Colonic mucosa (tissue), 4 donors: ENCODE data around the gene AVP. TPM values are rescaled to one million over a fixed set of nuclear protein-coding genes. Genes with fewer than 3 reads are reported as not detected.
A peak's percentile ranks its signal among the peaks of the same experiment; 100 is the strongest.

Experiments
- DNase-seq: peaks from one replicate; pipeline ENCODE4 v3.0.0-alpha.2; 2020
- H3K27ac ChIP-seq: fragments of 200-600 bp; one replicate; pipeline ENCODE4 v1.8.0; 2021
- H3K27me3 ChIP-seq: fragments of 200-600 bp; one replicate; pipeline ENCODE4 v1.8.0; 2021
- H3K36me3 ChIP-seq: fragments of 200-600 bp; one replicate; pipeline ENCODE4 v1.8.0; 2021
- H3K4me1 ChIP-seq: fragments of 200-600 bp; one replicate; pipeline ENCODE4 v1.8.0; 2021; ENCODE audit warnings: mild to moderate bottlenecking
- H3K4me3 ChIP-seq: fragments of 200-600 bp; one replicate; pipeline ENCODE4 v1.8.0; 2021
- H3K9ac ChIP-seq, 2 donors: one replicate each; pipeline ENCODE4 v1.7.0; 2013; ENCODE audit warnings: control low read depth in 2 of 2, low read depth in 2 of 2, low read length in 2 of 2
- H3K9me3 ChIP-seq: fragments of 200-600 bp; one replicate; pipeline ENCODE4 v1.8.0; 2021
- intact Hi-C: fragments of 100-400 bp; cut with DNase I; formaldehyde crosslinking; loops from one replicate; pipeline ENCODE4 v1.14.1; 2022
- total RNA-seq, 2 donors: library from RNA; stranded (reverse); fragmentation: NEBNext Ultra II Directional in 1 of 2; extraction: Animal tissue kit (Norgen Biotek cat#: 25700) in 1 of 2; gene quantifications; one replicate each; pipeline ENCODE4 v1.2.1, GENCODE V29; 2021
- TF ChIP-seq, protein P1 (sequence below): fragments of 200-600 bp; IDR thresholded peaks from one replicate; pipeline ENCODE4 v1.8.0; 2022; ENCODE audit warnings: antibody characterized with exemption, mild to moderate bottlenecking
- donor health status: healthy.
- donor health status: DM: no; HTN: no; CAD: no.
- donor health status: DM: no; HTN: no; CAD: no.

AVP gene
- total RNA-seq, 2 donors from 2014 or later: not detected

GRCh38 chr20:3115190-3116107 lies 30.9 kb upstream of the AVP start:
- H3K4me1 ChIP-seq: no peaks in the 10 kb centered on the region
- TF ChIP-seq, protein P1, sequence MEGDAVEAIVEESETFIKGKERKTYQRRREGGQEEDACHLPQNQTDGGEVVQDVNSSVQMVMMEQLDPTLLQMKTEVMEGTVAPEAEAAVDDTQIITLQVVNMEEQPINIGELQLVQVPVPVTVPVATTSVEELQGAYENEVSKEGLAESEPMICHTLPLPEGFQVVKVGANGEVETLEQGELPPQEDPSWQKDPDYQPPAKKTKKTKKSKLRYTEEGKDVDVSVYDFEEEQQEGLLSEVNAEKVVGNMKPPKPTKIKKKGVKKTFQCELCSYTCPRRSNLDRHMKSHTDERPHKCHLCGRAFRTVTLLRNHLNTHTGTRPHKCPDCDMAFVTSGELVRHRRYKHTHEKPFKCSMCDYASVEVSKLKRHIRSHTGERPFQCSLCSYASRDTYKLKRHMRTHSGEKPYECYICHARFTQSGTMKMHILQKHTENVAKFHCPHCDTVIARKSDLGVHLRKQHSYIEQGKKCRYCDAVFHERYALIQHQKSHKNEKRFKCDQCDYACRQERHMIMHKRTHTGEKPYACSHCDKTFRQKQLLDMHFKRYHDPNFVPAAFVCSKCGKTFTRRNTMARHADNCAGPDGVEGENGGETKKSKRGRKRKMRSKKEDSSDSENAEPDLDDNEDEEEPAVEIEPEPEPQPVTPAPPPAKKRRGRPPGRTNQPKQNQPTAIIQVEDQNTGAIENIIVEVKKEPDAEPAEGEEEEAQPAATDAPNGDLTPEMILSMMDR: peak; percentile 83
- H3K9me3 ChIP-seq: no peaks in the 10 kb centered on the region
- H3K27me3 ChIP-seq: no peaks in the 10 kb centered on the region
- H3K36me3 ChIP-seq: no peaks in the 10 kb centered on the region
- H3K27ac ChIP-seq: no peak overlapping the region
- DNase-seq: no peak
- H3K9ac ChIP-seq: no peak overlapping the region
- H3K4me3 ChIP-seq: no peak overlapping the region
- intact Hi-C loops: loop anchor here (5.0 kb wide), 1 partner anchor 63 kb away; no protein-coding TSS in a partner anchor

DNA sequence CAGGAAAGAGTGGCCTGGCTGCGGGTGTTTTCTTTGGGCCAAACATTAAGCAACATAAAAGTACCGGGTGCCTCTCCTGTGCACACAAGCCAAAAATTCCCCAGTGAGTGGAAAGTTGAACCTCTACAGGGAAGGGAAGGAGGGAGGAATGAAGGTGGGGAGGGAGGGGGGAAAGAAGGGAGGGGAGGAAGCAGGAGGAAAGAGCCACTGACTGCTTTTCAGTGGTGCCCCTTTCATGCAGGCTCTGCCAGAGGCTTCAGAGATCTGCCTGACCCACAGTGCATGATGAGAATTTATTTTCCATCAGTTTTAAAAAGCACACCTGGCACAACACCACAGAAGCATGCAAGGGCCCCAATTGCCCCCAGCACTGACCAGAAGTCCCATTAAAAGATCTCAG lies 27.5 kb upstream of the AVP start:
- intact Hi-C loops: no loop called here
- Histone ChIP-seq H3K4me3 (no peak overlapping the region), H3K9me3 (no peaks in the 10 kb centered on the region), H3K36me3 (no peaks in the 10 kb centered on the region), H3K4me1 (no peaks in the 10 kb centered on the region), H3K27me3 (no peaks in the 10 kb centered on the region), H3K27ac (no peak overlapping the region), H3K9ac (no peak overlapping the region)
- no peak for DNase-seq
- TF ChIP-seq, protein P1: no peak

- Histone ChIP-seq H3K9ac (no peak overlapping the region), H3K4me1 (no peaks in the 10 kb centered on the region), H3K36me3 (no peaks in the 10 kb centered on the region), H3K9me3 (no peaks in the 10 kb centered on the region), H3K27me3 (no peaks in the 10 kb centered on the region), H3K4me3 (no peak overlapping the region), H3K27ac (no peak overlapping the region)
- no peak for DNase-seq
- TF ChIP-seq, protein P1: no peak
- intact Hi-C loops: no loop called here
Observed at GRCh38 chr20:3111507-3111906, 27.0 kb upstream of the AVP start.

GRCh38 chr20:3109350-3110302 lies 25.1 kb upstream of the AVP start:
- intact Hi-C loops: no loop called here
- DNase-seq: no peak
- TF ChIP-seq, protein P1: no peak
- no peak overlapping the region for H3K9ac ChIP-seq
- no peak overlapping the region for H3K4me3 ChIP-seq
- no peaks in the 10 kb centered on the region for H3K4me1 ChIP-seq
- H3K36me3 ChIP-seq: no peaks in the 10 kb centered on the region
- H3K9me3 ChIP-seq: no peaks in the 10 kb centered on the region
- H3K27ac ChIP-seq: no peak overlapping the region
- no peaks in the 10 kb centered on the region for H3K27me3 ChIP-seq

DNA sequence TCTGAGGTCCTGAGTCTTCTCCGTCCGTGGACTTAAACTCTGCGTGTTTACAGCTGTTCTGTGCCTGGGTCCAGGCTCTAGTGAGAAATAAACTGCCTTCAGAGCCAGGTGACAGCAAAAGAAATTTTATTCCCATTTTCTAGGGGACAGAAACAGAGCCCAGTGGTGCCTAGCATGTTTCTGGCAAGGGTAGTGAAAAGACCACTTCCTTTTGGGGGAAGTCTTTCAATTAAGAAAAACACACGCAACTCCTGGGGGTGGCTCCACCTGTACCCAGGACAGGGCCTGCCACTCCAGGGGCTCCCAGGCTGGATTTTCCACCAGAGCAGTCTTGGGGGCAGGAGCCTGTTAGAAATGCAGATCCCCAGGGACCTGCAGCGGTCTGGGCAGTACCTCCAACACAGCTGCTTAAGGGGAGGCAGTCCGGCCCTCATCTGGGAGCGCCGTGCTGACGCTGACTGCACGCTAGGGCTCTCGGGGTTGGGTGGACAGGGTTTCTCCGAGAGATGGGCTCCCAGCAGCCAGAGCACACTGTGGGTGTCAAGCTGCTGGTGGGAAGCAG lies 23.0 kb upstream of the AVP start:
- H3K4me1 ChIP-seq: no peaks in the 10 kb centered on the region
- no peaks in the 10 kb centered on the region for H3K36me3 ChIP-seq
- H3K27me3 ChIP-seq: no peaks in the 10 kb centered on the region
- no peaks in the 10 kb centered on the region for H3K9me3 ChIP-seq
- H3K9ac ChIP-seq: no peak overlapping the region
- H3K4me3 ChIP-seq: no peak overlapping the region
- TF ChIP-seq, protein P1: no peak
- no peak for DNase-seq
- no peak overlapping the region for H3K27ac ChIP-seq
- intact Hi-C loops: no loop called here
